NCI-H2171 treated with DMSO at 0.1 percent for 48 hours (cell line): ENCODE results near the gene DXO.
"Not testable (repeated sequence)": the region's sequence is repeated elsewhere in the genome, so short reads cannot be mapped to it uniquely, and the experiment has no call there.

Experiments
- DNase-seq: peaks from one replicate; lab custom pipeline; 2025; lab: John Stamatoyannopoulos, UW

The DXO gene

DNA sequence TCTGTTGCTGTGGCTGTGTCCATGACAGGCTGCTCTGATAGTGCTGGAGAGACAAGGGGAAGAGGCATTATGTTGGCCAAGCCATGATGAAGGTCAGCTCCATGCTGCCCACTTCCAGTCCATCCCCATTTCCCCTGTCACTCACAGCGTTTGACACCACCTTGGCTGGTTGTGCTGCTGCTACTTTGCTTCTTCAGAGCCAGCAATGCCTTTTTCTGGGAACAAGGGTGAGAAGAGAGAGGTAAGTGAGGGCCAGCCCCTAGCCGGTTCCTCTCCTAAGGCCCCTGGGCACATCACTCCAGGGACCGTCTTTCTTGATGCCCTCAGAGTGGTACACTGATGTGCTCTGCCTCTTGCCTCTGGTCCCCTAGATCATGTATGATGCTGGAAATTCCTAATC is 15.1 kb downstream of the DXO start:
- DNase-seq = no peak

DNA sequence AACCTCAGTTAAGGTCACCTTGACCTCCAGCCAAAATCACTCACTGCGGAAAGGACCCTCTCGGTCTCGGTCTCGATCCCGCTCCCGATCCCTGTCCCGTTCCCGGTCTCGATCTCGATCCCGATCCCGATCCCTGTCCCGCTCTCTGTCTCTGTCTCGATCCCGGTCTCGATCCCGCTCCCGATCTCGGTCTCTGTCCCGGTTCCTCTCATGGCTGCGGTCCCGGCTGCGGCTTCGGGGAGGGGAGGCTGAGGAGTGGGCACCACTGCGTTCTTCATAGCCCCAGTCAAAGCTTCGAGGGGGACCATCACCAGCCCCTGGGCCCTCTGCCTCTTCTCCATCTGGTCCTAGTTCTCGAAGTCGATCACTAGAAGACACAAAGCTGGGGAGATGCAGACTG is 17.4 kb downstream of the DXO start:
- DNase-seq = no peak

DNA sequence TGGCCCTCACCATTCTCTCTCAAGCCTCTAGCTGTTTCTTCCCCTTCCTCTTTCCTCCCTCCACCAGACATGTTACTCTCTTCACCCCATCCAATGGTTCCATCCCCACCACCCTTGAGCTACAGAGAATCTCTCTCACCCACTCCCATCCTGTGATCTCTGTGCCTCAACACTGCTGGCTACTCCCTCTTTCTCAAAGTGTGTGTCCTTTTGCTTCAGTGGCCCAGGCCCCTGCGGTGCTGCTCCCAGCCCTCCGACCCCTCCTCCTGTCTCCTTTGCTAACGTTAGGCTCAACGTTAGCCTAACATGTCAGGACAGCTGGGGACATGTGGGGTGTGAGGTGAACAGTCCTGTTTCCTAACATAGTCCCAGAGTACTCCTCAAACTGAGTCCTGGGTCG is 19.0 kb downstream of the DXO start:
- DNase-seq = no peak

DNA sequence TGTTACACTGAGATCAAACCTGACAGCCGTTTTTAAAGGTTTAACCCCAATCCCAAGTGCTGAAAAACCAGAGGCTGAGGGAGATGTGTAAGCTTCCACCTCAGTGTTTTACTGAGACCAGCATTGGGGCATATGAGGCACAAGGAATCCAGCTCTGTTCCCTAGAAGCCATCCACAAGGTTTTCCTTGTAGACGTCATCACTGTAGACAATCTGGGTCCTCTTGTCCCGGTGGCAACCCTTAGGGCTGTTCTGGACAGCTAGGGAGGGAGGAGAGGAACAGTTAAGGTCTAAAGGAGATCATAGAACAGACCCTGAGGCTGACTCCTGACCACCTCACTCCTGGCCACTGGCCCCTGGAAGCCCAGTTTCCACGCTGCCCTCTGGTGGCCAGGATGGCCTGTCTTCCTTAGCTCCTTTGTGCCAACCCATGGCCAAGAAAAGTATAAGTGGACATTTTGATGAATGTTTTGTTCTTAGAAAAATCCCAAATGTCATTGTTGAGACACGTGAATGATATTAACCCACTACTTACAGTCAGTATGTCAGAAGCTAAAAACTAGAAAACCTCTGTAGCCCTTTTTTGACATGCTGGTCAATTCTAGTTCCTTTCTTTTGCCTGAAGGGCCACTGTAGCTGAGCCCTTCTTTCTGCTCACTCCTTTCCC is 19.7 kb downstream of the DXO start:
- peak; percentile 15 for DNase-seq

DNA sequence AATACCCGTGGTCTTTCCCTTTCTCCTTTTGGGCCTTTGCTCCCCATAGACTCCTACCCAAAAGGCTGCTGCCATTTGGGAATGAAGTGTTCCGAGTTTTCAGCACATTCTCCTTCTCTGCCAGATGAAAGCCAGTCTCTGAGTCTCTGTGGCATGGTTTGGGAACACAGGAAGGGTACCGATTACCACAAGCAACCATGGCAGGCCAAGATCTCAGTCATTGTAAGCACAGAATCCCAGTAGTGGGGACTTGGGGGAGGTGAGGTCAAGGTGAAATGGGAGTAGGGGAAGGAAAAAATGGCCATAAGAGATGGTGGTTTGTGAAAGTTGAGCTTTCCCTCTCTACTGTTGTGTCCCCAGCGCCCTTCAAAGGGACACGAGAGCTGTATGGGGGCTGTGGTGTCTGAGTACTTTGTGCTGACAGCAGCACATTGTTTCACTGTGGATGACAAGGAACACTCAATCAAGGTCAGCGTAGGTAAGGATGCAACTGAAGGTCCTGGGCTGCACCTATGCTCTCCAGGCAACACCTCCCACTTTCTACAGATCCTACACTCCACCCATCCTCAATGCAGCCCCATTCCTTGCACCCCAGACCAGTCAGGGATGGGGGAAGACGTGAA is 21.9 kb downstream of the DXO start:
- DNase-seq = no peak

DNA sequence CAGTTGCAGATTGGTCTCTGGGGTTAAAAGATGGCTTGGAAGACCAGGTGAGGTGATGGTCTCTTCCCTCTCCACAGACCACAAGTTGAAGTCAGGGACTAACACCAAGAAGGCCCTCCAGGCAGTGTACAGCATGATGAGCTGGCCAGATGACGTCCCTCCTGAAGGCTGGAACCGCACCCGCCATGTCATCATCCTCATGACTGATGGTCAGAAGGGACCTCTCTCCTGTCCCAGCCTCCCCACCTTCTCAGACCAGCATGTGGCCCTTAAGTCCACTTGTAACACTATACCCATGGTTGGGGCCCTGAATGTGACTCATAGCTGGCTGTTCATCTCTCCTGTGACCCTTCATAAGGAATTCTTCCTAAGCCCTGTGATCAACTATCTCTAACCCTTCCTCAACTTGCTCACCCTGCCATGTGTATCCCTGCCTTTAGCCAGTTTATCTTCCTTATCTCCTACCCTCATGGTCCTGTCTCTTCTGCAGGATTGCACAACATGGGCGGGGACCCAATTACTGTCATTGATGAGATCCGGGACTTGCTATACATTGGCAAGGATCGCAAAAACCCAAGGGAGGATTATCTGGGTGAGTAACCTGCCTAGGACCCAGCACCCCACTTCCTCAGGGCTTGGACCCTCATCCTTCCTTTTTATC is 23.1 kb downstream of the DXO start:
- no peak for DNase-seq

DNA sequence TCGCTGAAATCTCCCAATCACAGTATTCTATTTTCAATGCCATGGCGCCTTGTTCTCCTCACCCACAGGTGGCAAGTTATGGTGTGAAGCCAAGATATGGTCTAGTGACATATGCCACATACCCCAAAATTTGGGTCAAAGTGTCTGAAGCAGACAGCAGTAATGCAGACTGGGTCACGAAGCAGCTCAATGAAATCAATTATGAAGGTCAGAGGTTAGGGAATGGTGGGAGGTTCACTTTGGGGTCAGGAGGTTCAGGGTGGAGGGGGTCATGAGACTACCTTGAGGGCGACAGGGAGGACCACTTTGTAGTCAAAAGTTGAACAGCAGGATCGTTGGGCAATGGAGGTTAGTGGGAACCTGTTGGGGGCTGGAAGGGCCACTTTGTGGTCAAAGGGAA is 23.6 kb downstream of the DXO start:
- no peak for DNase-seq

DNA sequence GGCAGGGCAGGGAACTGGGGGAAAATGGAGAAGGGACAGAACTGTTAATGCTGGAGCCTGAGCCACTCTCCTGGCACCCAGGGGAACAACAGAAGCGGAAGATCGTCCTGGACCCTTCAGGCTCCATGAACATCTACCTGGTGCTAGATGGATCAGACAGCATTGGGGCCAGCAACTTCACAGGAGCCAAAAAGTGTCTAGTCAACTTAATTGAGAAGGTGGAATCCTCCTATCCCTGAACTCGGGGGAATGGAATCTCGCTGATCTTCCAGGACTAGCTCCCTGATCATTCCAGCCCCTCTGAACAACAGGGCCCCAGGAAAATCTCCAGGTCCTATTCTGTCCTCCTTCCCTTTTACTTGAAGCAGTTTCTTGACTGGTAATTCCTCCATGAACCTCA is 24.1 kb downstream of the DXO start:
- DNase-seq = no peak

DNA sequence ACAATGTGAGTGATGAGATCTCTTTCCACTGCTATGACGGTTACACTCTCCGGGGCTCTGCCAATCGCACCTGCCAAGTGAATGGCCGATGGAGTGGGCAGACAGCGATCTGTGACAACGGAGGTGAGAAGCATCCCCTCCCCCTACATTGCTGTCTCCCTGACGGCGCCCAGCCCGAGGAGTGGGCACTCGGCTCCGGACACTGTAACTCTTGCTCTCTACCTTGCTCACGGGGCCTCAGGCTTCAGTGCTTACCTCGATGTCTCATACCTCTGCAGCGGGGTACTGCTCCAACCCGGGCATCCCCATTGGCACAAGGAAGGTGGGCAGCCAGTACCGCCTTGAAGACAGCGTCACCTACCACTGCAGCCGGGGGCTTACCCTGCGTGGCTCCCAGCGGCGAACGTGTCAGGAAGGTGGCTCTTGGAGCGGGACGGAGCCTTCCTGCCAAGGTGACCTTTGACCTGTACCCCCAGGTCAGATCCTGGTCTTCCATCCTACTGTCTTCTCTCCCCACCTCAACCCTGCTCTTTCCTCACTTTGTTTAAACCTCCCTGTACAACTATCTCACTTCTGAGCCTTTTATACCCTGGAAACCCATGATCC is 24.8 kb downstream of the DXO start:
- no peak for DNase-seq

DNA sequence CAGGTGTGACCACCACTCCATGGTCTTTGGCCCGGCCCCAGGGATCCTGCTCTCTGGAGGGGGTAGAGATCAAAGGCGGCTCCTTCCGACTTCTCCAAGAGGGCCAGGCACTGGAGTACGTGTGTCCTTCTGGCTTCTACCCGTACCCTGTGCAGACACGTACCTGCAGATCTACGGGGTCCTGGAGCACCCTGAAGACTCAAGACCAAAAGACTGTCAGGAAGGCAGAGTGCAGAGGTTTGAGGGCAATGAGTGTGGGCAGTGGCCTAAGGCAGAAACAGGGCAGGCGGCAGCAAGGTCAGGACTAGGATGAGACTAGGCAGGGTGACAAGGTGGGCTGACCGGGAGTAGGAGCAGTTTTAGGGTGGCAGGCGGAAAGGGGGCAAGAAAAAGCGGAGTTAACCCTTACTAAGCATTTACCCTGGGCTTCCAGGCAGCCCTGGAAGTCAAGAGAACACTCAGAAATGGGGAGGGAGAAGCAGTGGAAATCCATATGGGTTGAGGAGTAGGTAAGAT is 25.5 kb downstream of the DXO start:
- DNase-seq = no peak

DNA sequence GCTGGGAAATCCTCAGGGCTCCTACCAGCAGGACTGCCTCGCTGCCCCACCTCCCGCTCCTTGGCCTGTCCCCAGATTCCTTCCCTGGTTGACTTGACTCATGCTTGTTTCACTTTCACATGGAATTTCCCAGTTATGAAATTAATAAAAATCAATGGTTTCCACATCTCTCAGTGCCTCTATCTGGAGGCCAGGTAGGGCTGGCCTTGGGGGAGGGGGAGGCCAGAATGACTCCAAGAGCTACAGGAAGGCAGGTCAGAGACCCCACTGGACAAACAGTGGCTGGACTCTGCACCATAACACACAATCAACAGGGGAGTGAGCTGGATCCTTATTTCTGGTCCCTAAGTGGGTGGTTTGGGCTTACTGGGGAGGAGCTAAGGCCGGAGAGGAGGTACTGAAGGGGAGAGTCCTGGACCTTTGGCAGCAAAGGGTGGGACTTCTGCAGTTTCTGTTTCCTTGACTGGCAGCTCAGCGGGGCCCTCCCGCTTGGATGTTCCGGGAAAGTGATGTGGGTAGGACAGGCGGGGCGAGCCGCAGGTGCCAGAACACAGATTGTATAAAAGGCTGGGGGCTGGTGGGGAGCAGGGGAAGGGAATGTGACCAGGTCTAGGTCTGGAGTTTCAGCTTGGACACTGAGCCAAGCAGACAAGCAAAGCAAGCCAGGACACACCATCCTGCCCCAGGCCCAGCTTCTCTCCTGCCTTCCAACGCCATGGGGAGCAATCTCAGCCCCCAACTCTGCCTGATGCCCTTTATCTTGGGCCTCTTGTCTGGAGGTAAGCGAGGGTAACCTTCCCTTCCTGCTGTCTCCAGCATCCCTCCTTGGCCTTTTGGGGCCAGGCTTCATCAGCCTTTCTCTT is 26.2 kb downstream of the DXO start, which contains the start of gene CFB:
Gene CFB, plus strand, starts transcription at position 589 of the 863 bp plus-strand sequence. Its CDS starts 127 bp downstream, at position 716.
- no peak for DNase-seq

DNA sequence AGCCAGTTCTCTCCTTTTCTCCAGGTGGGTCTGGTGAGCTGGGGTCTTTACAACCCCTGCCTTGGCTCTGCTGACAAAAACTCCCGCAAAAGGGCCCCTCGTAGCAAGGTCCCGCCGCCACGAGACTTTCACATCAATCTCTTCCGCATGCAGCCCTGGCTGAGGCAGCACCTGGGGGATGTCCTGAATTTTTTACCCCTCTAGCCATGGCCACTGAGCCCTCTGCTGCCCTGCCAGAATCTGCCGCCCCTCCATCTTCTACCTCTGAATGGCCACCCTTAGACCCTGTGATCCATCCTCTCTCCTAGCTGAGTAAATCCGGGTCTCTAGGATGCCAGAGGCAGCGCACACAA is 26.8 kb downstream of the DXO start:
- no peak for DNase-seq

DNA sequence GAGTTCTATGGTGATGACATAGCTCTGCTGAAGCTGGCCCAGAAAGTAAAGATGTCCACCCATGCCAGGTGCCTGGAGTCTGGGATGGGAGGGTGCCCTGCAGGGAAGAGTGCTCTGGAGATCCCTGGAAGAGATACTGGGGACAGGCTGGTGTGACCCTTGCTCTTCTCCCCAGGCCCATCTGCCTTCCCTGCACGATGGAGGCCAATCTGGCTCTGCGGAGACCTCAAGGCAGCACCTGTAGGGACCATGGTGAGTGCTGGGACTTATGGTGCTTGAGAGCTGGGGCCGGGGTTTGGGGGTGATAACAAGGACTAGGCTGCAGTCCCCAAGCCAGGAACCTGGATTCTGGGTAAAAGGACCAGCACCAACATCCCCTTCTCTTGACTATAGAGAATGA is 28.2 kb downstream of the DXO start:
- DNase-seq = no peak

DNA sequence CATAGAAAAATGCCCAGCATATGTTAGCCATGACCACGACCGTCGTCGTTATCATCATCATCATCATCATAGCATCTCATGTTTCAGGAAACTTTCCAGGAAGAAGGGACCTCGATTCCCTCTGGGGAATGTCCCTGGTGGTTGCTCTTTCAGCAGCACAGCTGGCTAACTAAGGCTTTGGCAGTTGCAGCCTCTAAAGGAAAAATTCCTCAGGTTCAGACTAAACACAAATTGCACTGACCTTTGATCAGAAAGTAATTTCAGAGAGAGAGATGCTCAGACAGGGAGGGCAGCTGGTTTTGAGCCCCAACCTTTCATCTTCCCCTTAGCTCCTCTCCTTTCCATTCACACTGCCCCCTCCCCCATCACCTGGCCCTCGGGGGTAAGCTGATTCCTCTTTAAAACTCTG is 31.7 kb downstream of the DXO start:
- peak; percentile 38 for DNase-seq

DNA sequence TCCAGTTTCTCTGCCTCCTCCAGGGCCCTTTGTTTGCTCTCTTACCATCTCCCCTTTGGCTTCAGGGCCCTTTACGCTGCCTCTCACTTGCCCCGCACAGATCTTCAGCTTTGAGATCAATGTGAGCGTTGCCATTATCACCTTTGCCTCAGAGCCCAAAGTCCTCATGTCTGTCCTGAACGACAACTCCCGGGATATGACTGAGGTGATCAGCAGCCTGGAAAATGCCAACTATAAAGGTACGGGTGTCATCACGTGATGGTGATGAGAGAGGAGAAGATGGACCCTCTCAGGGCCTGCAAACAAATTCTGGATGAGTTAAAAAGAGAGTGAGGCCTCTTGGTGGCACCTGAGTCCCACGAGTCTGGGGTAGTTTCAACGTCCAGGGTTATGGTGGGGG is 36.1 kb downstream of the DXO start:
- DNase-seq = no peak

DNA sequence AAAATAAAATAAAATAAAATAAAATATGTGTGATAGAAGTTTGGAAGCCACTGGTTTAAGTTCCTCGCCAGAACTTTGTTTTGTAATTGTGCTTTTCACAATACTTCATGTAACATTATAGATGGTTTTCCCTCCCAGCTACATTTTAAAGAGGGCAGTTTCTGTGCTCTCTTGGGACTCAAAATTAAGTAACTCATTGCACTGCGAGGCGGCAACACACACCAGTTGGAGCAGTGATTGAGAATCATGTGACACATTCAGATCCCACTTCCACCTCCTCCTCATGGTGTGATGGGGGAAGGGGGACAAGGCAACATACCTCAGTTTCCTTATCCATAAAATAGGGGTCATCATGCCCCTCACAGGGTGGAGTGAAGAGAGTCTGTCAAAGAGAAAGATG is 36.9 kb downstream of the DXO start:
- DNase-seq = no peak

DNA sequence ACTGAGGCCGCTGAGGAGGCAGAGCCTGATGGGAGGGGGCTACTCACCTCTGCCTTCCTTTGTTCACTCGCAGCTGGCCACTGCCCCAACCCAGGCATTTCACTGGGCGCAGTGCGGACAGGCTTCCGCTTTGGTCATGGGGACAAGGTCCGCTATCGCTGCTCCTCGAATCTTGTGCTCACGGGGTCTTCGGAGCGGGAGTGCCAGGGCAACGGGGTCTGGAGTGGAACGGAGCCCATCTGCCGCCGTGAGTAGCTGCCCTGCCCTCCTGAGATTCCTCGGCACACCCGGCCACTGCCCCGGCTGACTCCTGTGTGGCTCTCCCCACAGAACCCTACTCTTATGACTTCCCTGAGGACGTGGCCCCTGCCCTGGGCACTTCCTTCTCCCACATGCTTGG is 38.4 kb downstream of the DXO start:
- no peak for DNase-seq

DNA sequence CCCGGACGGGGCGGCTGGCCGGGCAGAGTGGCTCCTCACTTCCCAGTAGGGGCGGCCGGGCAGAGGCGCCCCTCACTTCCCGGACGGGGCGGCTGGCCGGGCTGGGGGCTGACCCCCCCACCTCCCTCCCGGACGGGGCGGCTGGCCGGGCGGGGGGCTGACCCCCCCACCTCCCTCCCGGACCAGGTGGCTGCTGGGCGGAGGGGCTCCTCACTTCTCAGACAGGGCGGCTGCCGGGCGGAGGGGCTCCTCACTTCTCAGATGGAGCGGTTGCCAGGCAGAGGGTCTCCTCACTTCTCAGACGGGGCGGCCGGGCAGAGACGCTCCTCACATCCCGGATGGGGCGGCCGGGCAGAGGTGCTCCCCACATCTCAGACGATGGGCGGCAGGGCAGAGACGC is 39.8 kb downstream of the DXO start:
- DNase-seq = not testable (repeated sequence)

DNA sequence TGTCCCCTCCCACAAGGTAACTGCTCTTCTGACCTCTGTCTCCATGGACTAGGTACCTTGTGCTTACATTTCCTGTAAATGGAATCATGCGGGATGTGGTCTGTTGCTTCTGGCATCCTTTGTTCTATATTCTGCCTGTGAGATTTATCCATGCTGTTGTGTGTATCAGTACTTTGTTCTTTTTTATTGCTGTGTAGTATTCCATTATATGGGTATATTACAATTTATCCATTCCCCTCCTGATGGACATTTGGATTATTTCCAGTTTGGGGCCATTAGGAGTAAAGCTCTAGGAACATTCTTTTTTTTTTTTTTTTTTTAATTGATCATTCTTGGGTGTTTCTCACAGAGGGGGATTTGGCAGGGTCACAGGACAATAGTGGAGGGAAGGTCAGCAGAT is 41.0 kb downstream of the DXO start:
- no peak for DNase-seq

DNA sequence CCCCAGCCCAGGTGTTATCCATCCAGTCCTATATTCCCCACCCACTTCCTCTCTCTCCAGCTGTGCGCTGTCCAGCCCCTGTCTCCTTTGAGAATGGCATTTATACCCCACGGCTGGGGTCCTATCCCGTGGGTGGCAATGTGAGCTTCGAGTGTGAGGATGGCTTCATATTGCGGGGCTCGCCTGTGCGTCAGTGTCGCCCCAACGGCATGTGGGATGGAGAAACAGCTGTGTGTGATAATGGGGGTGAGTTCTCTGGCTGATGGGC is 43.3 kb downstream of the DXO start:
- DNase-seq = no peak

DNA sequence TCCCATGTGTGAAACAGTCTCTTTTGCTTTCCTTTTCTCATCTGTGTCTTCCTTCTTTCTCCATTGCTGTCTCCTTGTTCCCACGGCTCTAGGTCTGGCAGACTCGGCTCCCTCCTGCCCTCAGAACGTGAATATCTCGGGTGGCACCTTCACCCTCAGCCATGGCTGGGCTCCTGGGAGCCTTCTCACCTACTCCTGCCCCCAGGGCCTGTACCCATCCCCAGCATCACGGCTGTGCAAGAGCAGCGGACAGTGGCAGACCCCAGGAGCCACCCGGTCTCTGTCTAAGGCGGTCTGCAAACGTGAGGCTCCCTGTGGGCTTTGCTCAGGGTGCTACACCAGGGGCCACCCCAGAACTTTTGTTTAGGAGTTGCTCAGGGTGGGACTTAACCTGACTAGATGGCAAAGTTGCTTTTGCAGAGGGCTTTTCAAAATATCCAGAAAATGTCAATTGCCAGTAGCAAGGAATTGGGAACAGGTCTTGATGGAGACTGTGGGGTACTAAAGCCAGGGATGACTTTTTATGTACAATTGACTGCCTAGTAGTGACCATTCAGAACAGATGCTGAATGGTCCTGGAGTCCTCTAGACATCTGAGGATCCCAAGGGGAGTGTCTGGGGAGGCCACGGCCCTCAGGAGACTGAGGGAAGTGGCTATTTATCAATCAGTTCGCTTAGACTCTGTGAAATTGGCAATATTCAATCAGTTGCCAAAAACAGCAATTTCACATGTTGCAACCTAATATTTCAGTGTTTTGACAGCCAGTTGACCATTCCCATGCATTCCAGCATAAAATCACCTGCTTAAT is 43.9 kb downstream of the DXO start:
- no peak for DNase-seq
